Activated CD4-positive, alpha-beta memory T cell treated with anti-CD3 and anti-CD28 coated beads for 36 hours (primary cell): ENCODE data around the gene PJVK. TPM values are rescaled to one million over a fixed set of nuclear protein-coding genes. Genes with fewer than 3 reads are reported as not detected.

Experiments
- CTCF ChIA-PET: fragments of 350-600 bp; sonication (Branson Sonifier 250); formaldehyde crosslinking; loops from one replicate; lab custom pipeline; 2021; ENCODE audit warnings: antibody characterized with exemption, inconsistent platforms; lab: Charles Lee
- POLR2A ChIA-PET: fragments of 350-600 bp; sonication (Branson Sonifier 250); formaldehyde crosslinking; loops from one replicate; lab custom pipeline; 2021; ENCODE audit warnings: antibody characterized with exemption; lab: Charles Lee
- DNase-seq: peaks from one replicate; pipeline ENCODE4 v3.0.0-alpha.2; 2020
- H3K27ac Mint-ChIP-seq: one replicate; pipeline ENCODE4 v1.8.0; 2021; ENCODE audit warnings: mixed read lengths
- H3K27me3 Mint-ChIP-seq: one replicate; pipeline ENCODE4 v1.8.0; 2021; ENCODE audit warnings: mixed read lengths
- H3K36me3 Mint-ChIP-seq: one replicate; pipeline ENCODE4 v1.8.0; 2021; ENCODE audit warnings: mixed read lengths
- H3K4me1 Mint-ChIP-seq: one replicate; pipeline ENCODE4 v1.8.0; 2021; ENCODE audit warnings: low read depth, mixed read lengths
- H3K4me3 Mint-ChIP-seq: one replicate; pipeline ENCODE4 v1.8.0; 2021; ENCODE audit warnings: mild to moderate bottlenecking, mixed read lengths
- H3K9me3 Mint-ChIP-seq: one replicate; pipeline ENCODE4 v1.8.0; 2021; ENCODE audit warnings: mixed read lengths
- intact Hi-C: fragments of 100-400 bp; cut with micrococcal nuclease; formaldehyde crosslinking; loops from one replicate; pipeline ENCODE4 v1.15.1; 2023
- total RNA-seq, 2 experiments: library from RNA; stranded (reverse); gene quantifications; one replicate each; pipeline ENCODE4 v1.2.3, GENCODE V29; 2021

PJVK gene
- total RNA-seq, 2 experiments from 2014 or later: 2.3 to 3.0 TPM

DNA sequence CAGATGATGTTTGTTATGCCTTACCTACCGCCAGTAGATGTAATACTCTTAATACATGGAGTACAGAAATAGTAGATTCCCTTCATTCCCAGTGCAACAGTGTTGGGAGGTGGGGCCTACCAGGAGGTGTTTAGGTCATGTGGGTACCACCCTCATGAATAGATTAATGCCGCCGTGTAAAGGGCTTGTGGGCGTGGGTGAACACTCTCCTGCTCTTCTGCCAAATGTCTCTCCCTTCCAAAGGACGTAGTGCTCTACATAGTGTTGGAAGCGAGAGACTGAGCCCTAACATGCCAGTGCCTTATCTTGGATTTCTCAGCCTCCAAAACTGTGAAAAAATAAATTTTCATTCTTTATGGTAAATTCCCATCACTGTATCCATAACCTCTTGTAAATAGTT lies 59.2 kb downstream of the PJVK start:
- no peaks in the 10 kb centered on the region for H3K9me3 Mint-ChIP-seq
- CTCF ChIA-PET: no interaction called here
- DNase-seq: no peak
- POLR2A ChIA-PET: no interaction called here
- intact Hi-C loops: no loop called here
- peaks cover 40% of the 10 kb centered on the region for H3K4me1 Mint-ChIP-seq
- H3K27me3 Mint-ChIP-seq: no peaks in the 10 kb centered on the region
- no peak overlapping the region for H3K4me3 Mint-ChIP-seq
- peaks cover 28% of the 10 kb centered on the region for H3K36me3 Mint-ChIP-seq
- H3K27ac Mint-ChIP-seq: no peak overlapping the region

Other genes starting within 250 kb of the PJVK start
- 10 to 100 TPM; 56.3 to 60.3 TPM for gene PRKRA, start 203 bp upstream of the PJVK start, total RNA-seq
- gene FKBP7, start 27.2 kb downstream of the PJVK start, total RNA-seq: 1 to 10 TPM; 2.8 to 2.9 TPM
- 10 to 100 TPM; 22.8 to 27.5 TPM for gene PLEKHA3, start 29.1 kb downstream of the PJVK start, total RNA-seq